GM12873 (cell line): ENCODE measurements around the gene CTIF.

Experiments used
- CTCF ChIP-seq: IDR thresholded peaks from 2 replicates; pipeline ENCODE4 v1.5.1; 2012; ENCODE audit warnings: low read depth, mild to moderate bottlenecking, moderate library complexity, low read length, control low read depth; ENCODE audit not compliant: insufficient read depth; ENCODE audit errors: missing control alignments

The CTIF gene

GRCh38 chr18:48687346-48688042 lies 148.7 kb downstream of the CTIF start:
- no peak for TF ChIP-seq CTCF

GRCh38 chr18:48688961-48689360 lies 150.1 kb downstream of the CTIF start:
- no peak for TF ChIP-seq CTCF

- no peak for TF ChIP-seq CTCF
These were observed 150.7 kb downstream of the CTIF start for GRCh38 chr18:48689548-48689947.

- TF ChIP-seq CTCF: no peak
These were observed 151.7 kb downstream of the CTIF start for GRCh38 chr18:48690494-48690893.

- TF ChIP-seq CTCF: no peak
These were observed 154.2 kb downstream of the CTIF start for GRCh38 chr18:48693006-48693405.

GRCh38 chr18:48693625-48694262 lies 154.9 kb downstream of the CTIF start:
- TF ChIP-seq CTCF: no peak

- no peak for TF ChIP-seq CTCF
These were observed 155.5 kb downstream of the CTIF start for GRCh38 chr18:48694295-48694694.
